AG04450 (cell line): ENCODE data around the gene PLEKHA5. TPM values are rescaled to one million over a fixed set of nuclear protein-coding genes. Genes with fewer than 3 reads are reported as not detected.
A peak's percentile ranks its signal among the peaks of the same experiment; 100 is the strongest.
"Not testable (repeated sequence)": the region's sequence is repeated elsewhere in the genome, so short reads cannot be mapped to it uniquely, and the experiment has no call there.

Experiments used
- CTCF ChIA-PET: fragments of 300-600, 350-600 bp; formaldehyde crosslinking; extraction: SDS; loops from one replicate; lab custom pipeline; 2022; ENCODE audit warnings: antibody characterized with exemption, inconsistent platforms; lab: Charles Lee
- POLR2A ChIA-PET: fragments of 350-600 bp; formaldehyde crosslinking; extraction: SDS; loops from one replicate; lab custom pipeline; 2021; ENCODE audit warnings: antibody characterized with exemption, inconsistent platforms; lab: Yijun Ruan, JAX
- DNase-seq: peaks from one replicate; pipeline ENCODE4 v3.0.0-alpha.2; 2011; ENCODE audit warnings: low read depth, low spot score
- H3K27ac ChIP-seq: one replicate; pipeline ENCODE4 v1.5.1; 2012; ENCODE audit warnings: low read depth, low read length, control low read depth
- H3K27me3 ChIP-seq: one replicate; pipeline ENCODE4 v1.6.0; 2012; ENCODE audit warnings: low read length; ENCODE audit not compliant: control insufficient read depth, insufficient read depth
- H3K4me3 ChIP-seq: 2 replicates; pipeline ENCODE4 v1.5.1; 2011; ENCODE audit warnings: mild to moderate bottlenecking, low read depth, low read length, control low read depth
- H3K9me3 ChIP-seq: 2 replicates; pipeline ENCODE4 v1.5.1; 2012; ENCODE audit warnings: low read length; ENCODE audit not compliant: control insufficient read depth, insufficient read depth
- CTCF ChIP-seq: IDR thresholded peaks from 2 replicates; pipeline ENCODE4 v1.5.1; 2011; ENCODE audit warnings: low read depth, low read length, control low read depth, inconsistent platforms
- polyA plus RNA-seq: library from polyadenylated mRNA; depleted of rRNA; stranded (reverse); fragments of >200 nt; gene quantifications from 2 replicates; pipeline ENCODE4 v1.2.3, GENCODE V29; 2011

The PLEKHA5 gene
- polyA plus RNA-seq, 1 experiment, result 23.5 TPM

DNA sequence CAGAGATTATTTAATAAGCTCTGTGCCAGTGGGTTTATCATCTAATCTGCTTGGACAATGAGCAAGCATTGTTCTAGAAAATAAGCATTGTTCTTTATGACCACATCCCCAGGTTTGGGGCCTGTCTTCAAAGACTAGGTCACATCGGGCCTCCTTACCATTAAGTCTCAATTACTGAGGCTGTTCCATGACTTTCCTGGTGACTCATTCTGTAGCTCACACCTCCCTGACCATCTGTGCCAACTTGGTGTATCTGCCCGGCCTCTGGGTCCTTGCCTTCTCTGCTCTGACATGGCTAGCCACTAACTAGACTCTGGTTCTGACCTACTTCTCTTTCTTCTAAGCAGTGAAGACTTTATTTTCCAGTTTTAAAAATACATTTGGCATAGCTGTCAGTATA is 44.4 kb upstream of the PLEKHA5 start:
- Histone ChIP-seq H3K27ac (no peak overlapping the region), H3K27me3 (no peaks in the 10 kb centered on the region), H3K9me3 (no peaks in the 10 kb centered on the region), H3K4me3 (no peak overlapping the region)
- DNase-seq, result no peak
- TF ChIP-seq CTCF, result no peak
- ChIA-PET CTCF (no interaction called here), POLR2A (no interaction called here)

DNA sequence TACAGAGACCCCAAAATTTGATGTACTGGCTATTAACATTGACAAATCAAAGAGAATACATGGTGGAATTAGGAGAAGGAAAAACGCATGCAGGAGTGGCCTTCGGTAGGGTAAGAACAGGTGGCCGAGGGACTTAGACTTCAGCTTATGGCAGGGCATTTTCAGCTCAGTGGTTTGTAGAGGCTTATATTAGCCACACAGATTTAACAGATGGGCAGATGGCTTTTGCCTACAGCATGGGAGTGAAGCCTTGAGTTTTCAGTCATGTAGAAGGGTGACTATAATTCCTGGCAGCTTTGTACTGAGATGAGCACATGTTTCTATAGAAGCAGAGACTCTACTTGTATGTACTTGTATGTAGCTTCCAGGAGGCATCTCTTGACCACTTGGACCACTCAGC is 40.9 kb upstream of the PLEKHA5 start:
- H3K27ac ChIP-seq, result no peak overlapping the region
- TF ChIP-seq CTCF, result no peak
- DNase-seq, result no peak
- H3K4me3 ChIP-seq, result no peak overlapping the region
- ChIA-PET CTCF (no interaction called here), POLR2A (no interaction called here)
- no peaks in the 10 kb centered on the region for H3K27me3 ChIP-seq
- no peaks in the 10 kb centered on the region; the same call in 1 of the 2 replicates for H3K9me3 ChIP-seq

- CTCF ChIA-PET, result not testable (repeated sequence)
Observed at GRCh38 chr12:19092482-19092881, 37.1 kb upstream of the PLEKHA5 start.

DNA sequence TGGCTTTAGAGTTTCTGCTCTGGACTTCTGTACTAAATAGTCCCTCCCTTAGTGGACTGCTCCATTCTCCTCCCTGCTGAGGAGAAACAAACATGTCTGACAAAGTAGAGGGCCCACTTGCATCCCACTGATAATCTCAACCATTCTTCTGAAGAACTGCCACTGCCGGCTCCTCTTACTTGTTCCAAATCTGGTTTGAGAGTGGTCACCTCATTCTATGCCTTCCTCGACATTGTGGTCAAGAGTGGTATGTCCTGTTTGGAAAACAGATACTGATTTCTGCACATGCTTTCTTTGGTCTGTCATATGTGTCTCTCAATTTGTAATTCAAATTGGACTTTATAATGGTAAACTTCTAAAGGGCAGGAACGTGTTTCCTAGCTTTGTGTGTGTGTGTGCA is 36.3 kb upstream of the PLEKHA5 start:
- TF ChIP-seq CTCF, result no peak
- peak overlapping the region; percentile 22 for H3K27ac ChIP-seq
- DNase-seq, result peak; percentile 18

More at GRCh38 chr12:19092482-19092881, 37.1 kb upstream of the PLEKHA5 start:
- H3K27ac ChIP-seq, H3K4me3 ChIP-seq, POLR2A ChIA-PET, DNase-seq, H3K9me3 ChIP-seq, H3K27me3 ChIP-seq: not testable (repeated sequence)

GRCh38 chr12:19095331-19095730 is 34.2 kb upstream of the PLEKHA5 start:
- Histone ChIP-seq H3K27ac (no peak overlapping the region), H3K9me3 (no peaks in the 10 kb centered on the region; the same call in none of the 2 replicates), H3K27me3 (no peaks in the 10 kb centered on the region), H3K4me3 (no peak overlapping the region)
- ChIA-PET CTCF (no interaction called here), POLR2A (no interaction called here)
- no peak for TF ChIP-seq CTCF
- no peak for DNase-seq

More for the DNA sequence above, 36.3 kb upstream of the PLEKHA5 start:
- ChIA-PET POLR2A (interaction anchor here (0.7 kb wide), 1 partner anchor 546 kb away, joined by 3 read pairs; no protein-coding TSS in a partner anchor), CTCF (interaction anchor here (0.7 kb wide), 1 partner anchor 35 kb away, joined by 7 read pairs; no protein-coding TSS in a partner anchor)
- Histone ChIP-seq H3K9me3 (no peaks in the 10 kb centered on the region; the same call in none of the 2 replicates), H3K4me3 (no peak overlapping the region), H3K27me3 (no peaks in the 10 kb centered on the region)
